CD4-positive, alpha-beta T cell (primary cell): Measurements from ENCODE around the gene RBM18. TPM values are rescaled to one million over a fixed set of nuclear protein-coding genes. Genes with fewer than 3 reads are reported as not detected.

Experiments used
- ATAC-seq: fragments of 200-7000 bp; cut with Tn5 transposase; one replicate; pipeline ENCODE4 v1.10.0; 2022; ENCODE audit warnings: mild to moderate bottlenecking; ENCODE audit not compliant: poor library complexity
- CTCF ChIA-PET: fragments of 350-600 bp; sonication (Branson Sonifier 250); formaldehyde crosslinking; loops from one replicate; lab custom pipeline; 2021; ENCODE audit warnings: antibody characterized with exemption, inconsistent platforms; lab: Charles Lee
- POLR2A ChIA-PET: fragments of 350-600 bp; sonication (Branson Sonifier 250); formaldehyde crosslinking; loops from one replicate; lab custom pipeline; 2021; ENCODE audit warnings: antibody characterized with exemption, inconsistent platforms; lab: Charles Lee
- DNase-seq, 14 experiments: peaks; one replicate each; pipeline ENCODE4 v3.0.0-alpha.2; 2013 to 2020; ENCODE audit warnings: mixed read lengths in 2 of 14
- H3K27ac ChIP-seq, 2 donors: one replicate each; pipeline versions ENCODE4 v1.5.1 to v1.7.0; 2013; ENCODE audit warnings: low read length in 2 of 2, low read depth in 1 of 2, mild to moderate bottlenecking in 1 of 2
- H3K27me3 ChIP-seq, 2 experiments: 1 replicate in 1 of 2; 2 replicates in 1 of 2; pipeline versions ENCODE4 v1.6.1 to v1.7.0; 2013; ENCODE audit warnings: low read length in 2 of 2, control low read depth in 1 of 2, mild to moderate bottlenecking in 1 of 2, moderate library complexity in 1 of 2; ENCODE audit not compliant: insufficient read depth in 2 of 2, control insufficient read depth in 1 of 2
- H3K36me3 ChIP-seq: one replicate; pipeline ENCODE4 v1.6.1; 2013; ENCODE audit warnings: low read length, control low read depth; ENCODE audit not compliant: insufficient read depth
- H3K4me1 ChIP-seq: one replicate; pipeline ENCODE4 v1.6.1; 2013; ENCODE audit warnings: low read length, control low read depth; ENCODE audit not compliant: insufficient read depth
- H3K4me3 ChIP-seq: one replicate; pipeline ENCODE4 v1.5.1; 2013; ENCODE audit warnings: mild to moderate bottlenecking, low read length, moderate library complexity
- H3K9me3 ChIP-seq, 2 experiments: 1 replicate in 1 of 2; 2 replicates in 1 of 2; pipeline versions ENCODE4 v1.6.1 to v1.7.0; 2013; ENCODE audit warnings: low read length in 2 of 2, mild to moderate bottlenecking in 2 of 2, control low read depth in 1 of 2, moderate library complexity in 1 of 2; ENCODE audit not compliant: control insufficient read depth in 1 of 2, insufficient read depth in 1 of 2
- H3K27ac Mint-ChIP-seq: one replicate; pipeline ENCODE4 v1.8.0; 2020; ENCODE audit warnings: mixed read lengths
- H3K27me3 Mint-ChIP-seq: one replicate; pipeline ENCODE4 v1.8.0; 2021; ENCODE audit warnings: mixed read lengths
- H3K36me3 Mint-ChIP-seq: one replicate; pipeline ENCODE4 v1.8.0; 2021; ENCODE audit warnings: low read depth, mixed read lengths
- H3K4me1 Mint-ChIP-seq: one replicate; pipeline ENCODE4 v1.8.0; 2021; ENCODE audit warnings: low read depth, mixed read lengths
- H3K4me3 Mint-ChIP-seq: one replicate; pipeline ENCODE4 v1.8.0; 2020; ENCODE audit warnings: mild to moderate bottlenecking, mixed read lengths
- H3K9me3 Mint-ChIP-seq: one replicate; pipeline ENCODE4 v1.8.0; 2020; ENCODE audit warnings: mixed read lengths
- CTCF ChIP-seq: fragments of 200-600 bp; IDR thresholded peaks from one replicate; pipeline ENCODE4 v1.8.0; 2022; ENCODE audit warnings: antibody characterized with exemption, mild to moderate bottlenecking
- intact Hi-C, 2 experiments: fragments of 100-400 bp; cut with DNase I in 1 of 2; cut with micrococcal nuclease in 1 of 2; formaldehyde crosslinking; loops; one replicate each; pipeline versions ENCODE4 v1.15.1 to v1.9.0; 2023 to 2025; cut with DNase I, micrococcal nuclease
- polyA plus RNA-seq, 2 donors: library from polyadenylated mRNA; unstranded; fragments of 120-200 nt; gene quantifications; one replicate each; pipeline ENCODE4 v1.2.1, GENCODE V29; 2013
- total RNA-seq, 174 experiments: library from RNA in 2 of 174; stranded (reverse) in 2 of 174; gene quantifications; one replicate each; pipeline ENCODE4 v1.2.3 and lab custom pipeline; 2021 to 2026

The RBM18 gene
- total RNA-seq (10 to 100 TPM; 25.9 to 27.0 TPM), total RNA-seq (lab: John Stamatoyannopoulos, UW) (26.1 to 77.4 (median 42.6) reads per million in 172 experiments)
- polyA plus RNA-seq (2013, experiment 1 of 2) = 16.9 TPM
- polyA plus RNA-seq (2013, experiment 2 of 2) = 19.1 TPM

DNA sequence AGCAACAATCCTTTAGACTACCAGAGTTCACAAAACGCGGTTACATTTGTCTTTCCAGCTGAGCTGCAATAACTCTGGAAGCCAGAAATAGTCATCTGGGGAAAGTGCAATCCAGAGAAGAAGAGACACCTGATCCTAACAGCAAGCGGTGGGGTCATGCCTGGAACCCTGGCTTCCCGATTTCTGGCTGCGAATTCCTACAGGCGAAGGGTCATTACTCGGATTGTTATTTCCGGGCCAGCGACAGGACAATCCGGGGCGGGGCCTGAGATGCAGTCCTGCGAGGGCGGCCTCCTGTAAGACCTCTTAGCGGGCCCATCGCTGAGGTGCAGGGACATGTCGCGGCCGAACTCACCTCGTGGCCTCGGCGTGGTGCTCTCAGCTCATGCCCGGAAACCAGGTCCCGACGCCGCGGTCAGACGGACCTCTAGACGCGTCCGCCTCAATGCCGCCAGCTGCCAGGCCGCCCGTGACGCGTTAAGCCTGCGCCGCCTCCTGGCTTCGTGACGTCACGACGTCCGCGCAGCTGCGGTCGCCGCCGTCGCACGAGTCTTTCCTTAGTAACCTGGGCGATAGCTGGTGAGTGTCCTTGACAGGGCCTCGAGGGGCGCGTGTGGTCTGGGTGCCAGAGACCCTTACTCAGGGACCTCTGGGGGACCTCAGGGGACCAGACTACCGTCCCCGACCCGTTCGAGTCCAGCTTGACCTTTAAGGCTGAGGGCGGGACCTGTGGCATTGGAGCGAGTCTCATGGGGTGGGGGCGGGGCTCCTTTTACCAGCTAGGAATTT lies at the start of gene RBM18, which contains the start of gene MRRF:
Gene RBM18, minus strand, starts transcription at position 481 of the 789 bp plus-strand sequence. CDS start 3,348 bp downstream, outside the sequence.
Gene MRRF, plus strand, starts transcription at position 523 of the 789 bp plus-strand sequence. CDS start 6,010 bp downstream, outside the sequence.
- Histone ChIP-seq H3K27ac (peak within 1 kb of the TSS; percentile 89 to 97), H3K4me3 (peak within 1 kb of the TSS; percentile 86), H3K4me1 (peaks cover 29% of the 10 kb centered on the region), H3K9me3 (no peaks in the 10 kb centered on the region), H3K27me3 (no peaks in the 10 kb centered on the region), H3K36me3 (peaks cover 24% of the 10 kb centered on the region)
- POLR2A ChIA-PET = interaction anchor here (0.6 to 1.7 kb wide), 12 partner anchors 8 to 1471 kb away, joined by 3 to 5 read pairs (median 4); partner anchors contain the start of genes FBXW2, RAB14, RABGAP1 and TTLL11
- H3K9me3 Mint-ChIP-seq = no peaks in the 10 kb centered on the region
- peaks cover 71% of the 10 kb centered on the region for H3K4me1 Mint-ChIP-seq
- intact Hi-C loops = loop anchor here (1.0 to 10.0 kb wide), 8 partner anchors 105 to 1680 kb away; partner anchors contain the start of genes MORN5 (in 2 of the 2), NDUFA8 (in 2 of the 2), CDK5RAP2 (in 1 of the 2) and PDCL (in 1 of the 2)
- CTCF ChIA-PET = interaction anchor here (1.1 to 1.4 kb wide), 3 partner anchors 12 to 172 kb away, joined by 3 read pairs; no protein-coding TSS in a partner anchor
- DNase-seq (peak; percentile 73 to 96 (median 82)), ATAC-seq (peak; percentile 82)
- H3K4me3 Mint-ChIP-seq = peak within 1 kb of the TSS; percentile 90
- H3K36me3 Mint-ChIP-seq = peaks cover 44% of the 10 kb centered on the region
- H3K27me3 Mint-ChIP-seq = no peaks in the 10 kb centered on the region
- H3K27ac Mint-ChIP-seq = peak within 1 kb of the TSS; percentile 94
- TF ChIP-seq CTCF = no peak

- no peaks in the 10 kb centered on the region for H3K4me1 Mint-ChIP-seq
- no peak overlapping the region for H3K4me3 ChIP-seq
- no peak overlapping the region for H3K27ac ChIP-seq
- intact Hi-C loops = no loop called here
- H3K9me3 ChIP-seq = no peaks in the 10 kb centered on the region
- H3K9me3 Mint-ChIP-seq = no peaks in the 10 kb centered on the region
- POLR2A ChIA-PET = no interaction called here
- H3K36me3 ChIP-seq = peaks cover 48% of the 10 kb centered on the region
- no peaks in the 10 kb centered on the region for H3K4me1 ChIP-seq
- no peak for ATAC-seq
- DNase-seq = no peak
- no peaks in the 10 kb centered on the region for H3K27me3 Mint-ChIP-seq
- H3K36me3 Mint-ChIP-seq = peaks cover 85% of the 10 kb centered on the region
- no peaks in the 10 kb centered on the region for H3K27me3 ChIP-seq
- H3K4me3 Mint-ChIP-seq = no peak overlapping the region
- no peak for TF ChIP-seq CTCF
- CTCF ChIA-PET = no interaction called here
- H3K27ac Mint-ChIP-seq = no peak overlapping the region
Observed at GRCh38 chr9:122314165-122314564, 49.5 kb upstream of the RBM18 start.

DNA sequence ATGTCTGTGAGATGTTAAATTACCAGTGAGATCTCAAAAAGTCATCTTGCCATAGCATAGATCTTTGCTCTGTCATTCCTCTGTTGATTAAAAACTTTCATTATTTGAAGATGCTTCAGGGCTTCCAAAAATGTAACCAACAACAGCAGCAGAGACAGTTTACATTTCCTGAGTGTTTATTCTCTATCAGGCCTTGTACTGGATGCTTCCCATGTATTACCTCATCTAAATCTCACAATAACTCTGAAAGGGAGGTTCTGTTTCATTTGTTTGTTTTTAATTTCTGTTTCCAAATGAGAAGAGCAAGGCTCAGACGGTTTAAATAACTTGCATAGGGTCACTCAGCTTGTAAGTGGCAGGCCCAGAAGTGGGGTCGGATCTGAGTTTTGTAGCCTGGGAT lies 45.2 kb upstream of the RBM18 start:
- no peak overlapping the region for H3K27ac Mint-ChIP-seq
- Histone ChIP-seq H3K9me3 (no peaks in the 10 kb centered on the region), H3K4me3 (no peak overlapping the region), H3K4me1 (no peaks in the 10 kb centered on the region), H3K27ac (no peak overlapping the region), H3K27me3 (no peaks in the 10 kb centered on the region), H3K36me3 (peaks cover 68% of the 10 kb centered on the region)
- H3K4me3 Mint-ChIP-seq = no peak overlapping the region
- H3K27me3 Mint-ChIP-seq = no peaks in the 10 kb centered on the region
- ChIA-PET POLR2A (no interaction called here), CTCF (no interaction called here)
- no peaks in the 10 kb centered on the region for H3K9me3 Mint-ChIP-seq
- no peaks in the 10 kb centered on the region for H3K4me1 Mint-ChIP-seq
- DNase-seq (no peak), ATAC-seq (no peak)
- intact Hi-C loops = no loop called here
- no peak for TF ChIP-seq CTCF
- peaks cover 81% of the 10 kb centered on the region for H3K36me3 Mint-ChIP-seq
